ENCODE measurements around the gene OBSL1. TPM values are rescaled to one million over a fixed set of nuclear protein-coding genes. Genes with fewer than 3 reads are reported as not detected.

Gene OBSL1
- total and polyA plus RNA-seq, 2 donors from 2014 or later = 89.5 to 123 TPM

GRCh38 chr2:219506802-219507526, 64.4 kb downstream of the OBSL1 start:
- Histone ChIP-seq H3K9me3 (ENCODE audit: control insufficient read depth in 2 of 3, insufficient read depth in 1 of 3, low read length in 3 of 3) (no peaks in the 10 kb centered on the region), H3K9ac (ENCODE audit: low read length in 3 of 3) (no peak overlapping the region), H3K4me1 (ENCODE audit: control insufficient read depth in 2 of 3, insufficient read depth in 2 of 3, low read depth in 1 of 3, low read length in 3 of 3) (peaks cover 0 to 4% (median 3%) of the 10 kb centered on the region in 3 donors), H3K27ac (ENCODE audit: low read depth in 2 of 2, low read length in 2 of 2) (peak overlapping the region in 1 of 2 donors; percentile 43), H3K36me3 (ENCODE audit: control insufficient read depth in 2 of 3, insufficient read depth in 3 of 3, low read length in 3 of 3) (peaks cover 0 to 7% (median 6%) of the 10 kb centered on the region in 3 donors), H3K27me3 (ENCODE audit: control insufficient read depth, insufficient read depth, low read length) (no peaks in the 10 kb centered on the region), H3K4me3 (ENCODE audit: low read length in 3 of 3) (no peak overlapping the region)
- DNase-seq = peak in 3 of 5 donors; percentile 28 to 68 (median 65)
- TF ChIP-seq CTCF (IDR thresholded peaks at IDR 0.05; ENCODE audit: borderline replicate concordance, extremely low read depth, insufficient read depth) = no peak
- no peak for FAIRE-seq
- intact Hi-C loops (cut with DNase I) = no loop called here

GRCh38 chr2:219506153-219506801, 65.1 kb downstream of the OBSL1 start:
- H3K9ac ChIP-seq (ENCODE audit: low read length in 3 of 3) = no peak overlapping the region
- intact Hi-C loops (cut with DNase I) = no loop called here
- H3K27me3 ChIP-seq (ENCODE audit: control insufficient read depth, insufficient read depth, low read length) = no peaks in the 10 kb centered on the region
- no peak for FAIRE-seq
- H3K36me3 ChIP-seq (ENCODE audit: control insufficient read depth in 2 of 3, insufficient read depth in 3 of 3, low read length in 3 of 3) = peaks cover 0 to 7% (median 6%) of the 10 kb centered on the region in 3 donors
- peak overlapping the region in 1 of 2 donors; percentile 43 for H3K27ac ChIP-seq (ENCODE audit: low read depth in 2 of 2, low read length in 2 of 2)
- H3K4me3 ChIP-seq (ENCODE audit: low read length in 3 of 3) = no peak overlapping the region
- DNase-seq = no peak
- TF ChIP-seq CTCF (IDR thresholded peaks at IDR 0.05; ENCODE audit: borderline replicate concordance, extremely low read depth, insufficient read depth) = no peak
- H3K9me3 ChIP-seq (ENCODE audit: control insufficient read depth in 2 of 3, insufficient read depth in 1 of 3, low read length in 3 of 3) = no peaks in the 10 kb centered on the region
- H3K4me1 ChIP-seq (ENCODE audit: control insufficient read depth in 2 of 3, insufficient read depth in 2 of 3, low read depth in 1 of 3, low read length in 3 of 3) = peaks cover 0 to 4% (median 3%) of the 10 kb centered on the region in 3 donors

GRCh38 chr2:219505585-219505984, 65.8 kb downstream of the OBSL1 start:
- H3K9me3 ChIP-seq (ENCODE audit: control insufficient read depth in 2 of 3, insufficient read depth in 1 of 3, low read length in 3 of 3) = no peaks in the 10 kb centered on the region
- no peak for TF ChIP-seq CTCF (IDR thresholded peaks at IDR 0.05; ENCODE audit: borderline replicate concordance, extremely low read depth, insufficient read depth)
- no peak overlapping the region for H3K27ac ChIP-seq (ENCODE audit: low read depth in 2 of 2, low read length in 2 of 2)
- H3K27me3 ChIP-seq (ENCODE audit: control insufficient read depth, insufficient read depth, low read length) = no peaks in the 10 kb centered on the region
- peaks cover 0 to 7% (median 6%) of the 10 kb centered on the region in 3 donors for H3K36me3 ChIP-seq (ENCODE audit: control insufficient read depth in 2 of 3, insufficient read depth in 3 of 3, low read length in 3 of 3)
- intact Hi-C loops (cut with DNase I) = no loop called here
- H3K4me3 ChIP-seq (ENCODE audit: low read length in 3 of 3) = no peak overlapping the region
- H3K9ac ChIP-seq (ENCODE audit: low read length in 3 of 3) = no peak overlapping the region
- peaks cover 0 to 4% (median 3%) of the 10 kb centered on the region in 3 donors for H3K4me1 ChIP-seq (ENCODE audit: control insufficient read depth in 2 of 3, insufficient read depth in 2 of 3, low read depth in 1 of 3, low read length in 3 of 3)
- DNase-seq (no peak), FAIRE-seq (no peak)

Data from kidney (tissue), 14 donors.